MCF 10A (cell line): ENCODE measurements around the gene HBQ1. TPM values are rescaled to one million over a fixed set of nuclear protein-coding genes. Genes with fewer than 3 reads are reported as not detected.

Experiments
- BruUV-seq: library from RNA; stranded (reverse); fragments of 400-500 nt; replicated peaks from 2 replicates; lab custom pipeline; 2021; lab: Mats Ljungman, UMichigan
- CTCF ChIA-PET: fragments of 300-600 bp; sonication (Branson Sonifier 250); formaldehyde crosslinking; extraction: SDS; loops from one replicate; lab custom pipeline; 2021; ENCODE audit warnings: antibody characterized with exemption, inconsistent platforms; lab: Yijun Ruan, JAX
- POLR2A ChIA-PET: fragments of 300-600, 350-650 bp; sonication (Branson Sonifier 250); formaldehyde crosslinking; extraction: SDS; loops from one replicate; lab custom pipeline; 2020; ENCODE audit warnings: antibody characterized with exemption, inconsistent platforms; lab: Yijun Ruan, JAX
- DNase-seq: peaks from one replicate; pipeline ENCODE4 v3.0.0-alpha.2; 2018; ENCODE audit not compliant: unreplicated experiment
- H3K27ac Mint-ChIP-seq: one replicate; pipeline ENCODE4 v1.8.0; 2022; ENCODE audit warnings: mild to moderate bottlenecking, low read depth, mixed read lengths; ENCODE audit not compliant: unreplicated experiment
- H3K27me3 Mint-ChIP-seq: one replicate; pipeline ENCODE4 v1.8.0; 2022; ENCODE audit warnings: mixed read lengths; ENCODE audit not compliant: insufficient read depth, unreplicated experiment
- H3K36me3 Mint-ChIP-seq: one replicate; pipeline ENCODE4 v1.8.0; 2022; ENCODE audit warnings: mild to moderate bottlenecking, moderate library complexity, mixed read lengths; ENCODE audit not compliant: insufficient read depth, unreplicated experiment
- H3K4me1 Mint-ChIP-seq: one replicate; pipeline ENCODE4 v1.8.0; 2022; ENCODE audit warnings: mixed read lengths; ENCODE audit not compliant: insufficient read depth, unreplicated experiment
- H3K4me3 Mint-ChIP-seq: one replicate; pipeline ENCODE4 v1.8.0; 2022; ENCODE audit warnings: mild to moderate bottlenecking, moderate library complexity, mixed read lengths; ENCODE audit not compliant: unreplicated experiment
- H3K9me3 Mint-ChIP-seq: one replicate; pipeline ENCODE4 v1.8.0; 2022; ENCODE audit warnings: mixed read lengths; ENCODE audit not compliant: unreplicated experiment
- intact Hi-C: fragments of 100-400 bp; cut with micrococcal nuclease; formaldehyde crosslinking; loops from 2 replicates; pipeline ENCODE4 v1.14.1; 2022
- total RNA-seq: library from RNA; stranded (reverse); gene quantifications from 2 replicates; pipeline ENCODE4 v1.2.3, GENCODE V29; 2022
- TF ChIP-seq, protein P1 (sequence below): fragments of 200-600 bp; IDR thresholded peaks from one replicate; pipeline ENCODE4 v1.8.0; 2022; ENCODE audit warnings: antibody characterized with exemption, mild to moderate bottlenecking; ENCODE audit not compliant: unreplicated experiment

Gene HBQ1
- total RNA-seq, 1 experiment from 2014 or later, result not detected

DNA sequence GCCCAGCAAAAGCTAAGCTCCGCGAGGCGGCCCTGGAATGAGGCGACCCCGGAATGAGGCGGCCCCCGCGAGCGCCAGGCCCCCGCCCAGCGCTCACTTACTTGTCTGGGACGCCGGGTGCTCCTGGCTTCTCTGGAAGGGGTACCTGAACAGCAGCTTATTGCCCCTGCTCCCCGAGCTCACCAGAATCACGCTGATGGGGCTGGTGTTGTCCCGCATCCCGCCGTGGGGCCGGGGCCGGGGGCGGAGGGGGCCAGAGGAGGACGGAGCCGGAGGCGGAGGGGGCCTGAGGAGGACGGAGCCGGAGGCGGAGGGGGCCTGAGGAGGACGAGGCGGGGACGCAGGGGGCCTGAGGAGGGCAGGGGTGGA is 42.2 kb upstream of the HBQ1 start:
- Mint-ChIP-seq H3K27me3 (no peaks in the 10 kb centered on the region), H3K4me1 (no peaks in the 10 kb centered on the region), H3K36me3 (peaks cover 9% of the 10 kb centered on the region), H3K4me3 (peak overlapping the region; percentile 92), H3K27ac (peak overlapping the region; percentile 96), H3K9me3 (no peaks in the 10 kb centered on the region)
- TF ChIP-seq, protein P1, sequence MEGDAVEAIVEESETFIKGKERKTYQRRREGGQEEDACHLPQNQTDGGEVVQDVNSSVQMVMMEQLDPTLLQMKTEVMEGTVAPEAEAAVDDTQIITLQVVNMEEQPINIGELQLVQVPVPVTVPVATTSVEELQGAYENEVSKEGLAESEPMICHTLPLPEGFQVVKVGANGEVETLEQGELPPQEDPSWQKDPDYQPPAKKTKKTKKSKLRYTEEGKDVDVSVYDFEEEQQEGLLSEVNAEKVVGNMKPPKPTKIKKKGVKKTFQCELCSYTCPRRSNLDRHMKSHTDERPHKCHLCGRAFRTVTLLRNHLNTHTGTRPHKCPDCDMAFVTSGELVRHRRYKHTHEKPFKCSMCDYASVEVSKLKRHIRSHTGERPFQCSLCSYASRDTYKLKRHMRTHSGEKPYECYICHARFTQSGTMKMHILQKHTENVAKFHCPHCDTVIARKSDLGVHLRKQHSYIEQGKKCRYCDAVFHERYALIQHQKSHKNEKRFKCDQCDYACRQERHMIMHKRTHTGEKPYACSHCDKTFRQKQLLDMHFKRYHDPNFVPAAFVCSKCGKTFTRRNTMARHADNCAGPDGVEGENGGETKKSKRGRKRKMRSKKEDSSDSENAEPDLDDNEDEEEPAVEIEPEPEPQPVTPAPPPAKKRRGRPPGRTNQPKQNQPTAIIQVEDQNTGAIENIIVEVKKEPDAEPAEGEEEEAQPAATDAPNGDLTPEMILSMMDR, result no peak
- ChIA-PET CTCF (interaction anchor here (0.7 to 1.2 kb wide), 2 partner anchors 31 to 416 kb away, joined by 4 read pairs; no protein-coding TSS in a partner anchor), POLR2A (interaction anchor here (0.7 kb wide), 1 partner anchor 19 kb away, joined by 3 read pairs; no protein-coding TSS in a partner anchor)
- no TSS peak for BruUV-seq
- DNase-seq, result peak; percentile 5
- intact Hi-C loops, result no loop called here

DNA sequence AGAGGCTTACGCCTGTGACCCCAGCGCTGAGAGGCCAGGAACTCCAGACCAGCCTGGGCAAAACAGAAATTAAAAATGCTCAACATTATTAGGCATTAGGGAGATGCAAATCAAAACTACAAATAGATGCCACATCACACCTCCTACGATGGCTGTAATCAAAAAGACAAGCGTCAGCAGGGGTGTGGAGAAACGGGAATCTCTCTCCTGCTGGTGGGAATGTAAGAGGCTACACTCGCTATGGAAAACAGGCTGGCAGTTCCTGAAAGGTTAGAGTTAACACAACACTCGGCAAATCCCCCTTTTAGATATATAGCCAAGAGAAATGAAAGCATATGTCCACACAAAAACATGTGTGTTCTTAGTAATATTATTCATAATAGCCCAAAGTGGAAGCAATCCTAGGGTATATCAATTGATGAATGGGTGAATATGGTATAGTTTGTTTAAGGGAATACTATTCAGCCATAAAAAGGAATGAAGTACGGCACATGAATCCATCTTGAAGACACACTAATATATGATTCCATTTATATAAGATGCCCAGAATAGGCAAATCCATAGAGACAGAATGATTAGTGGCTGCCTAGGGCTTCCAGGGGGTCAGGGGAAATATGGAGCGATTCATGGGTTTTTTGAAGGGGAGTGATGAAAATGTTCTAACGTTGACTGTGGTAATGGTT is 39.9 kb upstream of the HBQ1 start:
- no peak for DNase-seq
- Mint-ChIP-seq H3K27me3 (no peaks in the 10 kb centered on the region), H3K36me3 (peaks cover 9% of the 10 kb centered on the region), H3K27ac (no peak overlapping the region), H3K4me3 (peak overlapping the region; percentile 92), H3K4me1 (no peaks in the 10 kb centered on the region), H3K9me3 (no peaks in the 10 kb centered on the region)
- intact Hi-C loops, result no loop called here
- TF ChIP-seq, protein P1, result no peak
- no TSS peak for BruUV-seq
- CTCF ChIA-PET, result interaction anchor here (0.7 kb wide), 1 partner anchor 33 kb away, joined by 4 read pairs; no protein-coding TSS in a partner anchor
- POLR2A ChIA-PET, result interaction anchor here (0.7 kb wide), 1 partner anchor 47 kb away, joined by 3 read pairs; no protein-coding TSS in a partner anchor

DNA sequence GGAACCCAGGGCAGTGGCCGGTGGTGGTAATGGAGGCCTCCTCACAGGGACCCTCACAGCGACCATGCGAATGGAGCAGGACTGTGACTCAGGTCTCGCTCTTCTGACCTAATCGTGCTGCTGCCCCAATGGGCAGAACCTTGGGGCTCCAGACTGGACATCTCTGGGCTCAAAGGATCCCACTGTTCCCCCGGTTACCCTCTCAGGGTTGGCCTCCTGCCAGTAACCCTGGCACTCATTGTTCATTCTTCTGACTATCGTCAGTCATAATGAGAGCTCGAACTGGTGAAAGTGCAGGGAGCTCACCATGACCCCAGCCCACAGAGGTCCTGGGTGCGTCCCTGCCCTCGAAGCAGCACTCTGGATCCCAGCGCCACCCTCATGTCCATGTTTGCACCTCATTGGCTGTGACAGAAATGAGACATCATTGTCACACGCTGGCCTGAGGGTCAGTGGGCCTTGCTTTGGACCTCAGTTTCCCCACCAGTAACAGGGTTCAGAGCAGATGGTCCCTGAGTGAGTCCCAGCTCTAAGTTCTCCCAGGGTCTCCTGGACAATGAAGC is 37.8 kb upstream of the HBQ1 start:
- DNase-seq, result no peak
- H3K4me3 Mint-ChIP-seq, result no peak overlapping the region
- TF ChIP-seq, protein P1, result no peak
- no peaks in the 10 kb centered on the region for H3K9me3 Mint-ChIP-seq
- BruUV-seq, result no TSS peak
- no peak overlapping the region for H3K27ac Mint-ChIP-seq
- H3K36me3 Mint-ChIP-seq, result no peaks in the 10 kb centered on the region
- POLR2A ChIA-PET, result interaction anchor here (0.8 kb wide), 1 partner anchor 86 kb away, joined by 5 read pairs; no protein-coding TSS in a partner anchor
- no peaks in the 10 kb centered on the region for H3K27me3 Mint-ChIP-seq
- H3K4me1 Mint-ChIP-seq, result no peaks in the 10 kb centered on the region
- intact Hi-C loops, result no loop called here
- CTCF ChIA-PET, result interaction anchor here (0.7 to 1.5 kb wide), 3 partner anchors 9 to 35 kb away, joined by 3 to 8 read pairs (median 4); no protein-coding TSS in a partner anchor

DNA sequence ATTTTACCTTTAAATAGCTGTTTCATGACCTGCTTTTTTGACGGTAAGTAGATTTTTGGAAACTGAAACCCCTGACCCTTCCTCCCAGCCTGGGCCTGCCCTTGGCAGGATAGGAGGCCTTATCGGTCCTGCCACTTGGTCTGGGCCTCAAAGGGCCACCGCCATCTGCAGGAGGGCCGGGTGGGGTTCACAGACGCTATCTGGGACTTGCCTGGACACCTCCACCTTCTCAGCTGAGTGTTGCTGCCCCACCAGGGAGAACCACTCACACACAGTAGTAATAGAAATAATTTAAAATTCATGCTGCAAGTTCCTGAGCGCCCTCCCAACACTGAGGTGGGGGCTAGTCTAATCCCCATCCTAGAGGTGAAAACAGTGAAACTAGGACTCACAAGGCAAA is 37.2 kb upstream of the HBQ1 start:
- no peak overlapping the region for H3K4me3 Mint-ChIP-seq
- H3K4me1 Mint-ChIP-seq, result no peaks in the 10 kb centered on the region
- TF ChIP-seq, protein P1, result no peak
- intact Hi-C loops, result no loop called here
- ChIA-PET CTCF (interaction anchor here (0.7 to 1.5 kb wide), 3 partner anchors 8 to 36 kb away, joined by 3 to 8 read pairs (median 4); no protein-coding TSS in a partner anchor), POLR2A (interaction anchor here (0.8 kb wide), 1 partner anchor 85 kb away, joined by 5 read pairs; no protein-coding TSS in a partner anchor)
- DNase-seq, result no peak
- H3K27ac Mint-ChIP-seq, result no peak overlapping the region
- no TSS peak for BruUV-seq
- no peaks in the 10 kb centered on the region for H3K36me3 Mint-ChIP-seq
- no peaks in the 10 kb centered on the region for H3K9me3 Mint-ChIP-seq
- H3K27me3 Mint-ChIP-seq, result no peaks in the 10 kb centered on the region
